Osteoblast (primary cell): Measurements from ENCODE around the gene KCNQ4. TPM values are rescaled to one million over a fixed set of nuclear protein-coding genes. Genes with fewer than 3 reads are reported as not detected.

Experiments used
- DNase-seq: peaks from one replicate; pipeline ENCODE4 v3.0.0; 2011; ENCODE audit warnings: low spot score, mixed read lengths; ENCODE audit not compliant: insufficient read length; ENCODE audit errors: missing footprints
- H2AFZ ChIP-seq: 2 replicates; pipeline ENCODE4 v1.6.0; 2011; ENCODE audit warnings: mild to moderate bottlenecking, low read length
- H3K27ac ChIP-seq: 2 replicates; pipeline ENCODE4 v1.5.1; 2011; ENCODE audit warnings: mild to moderate bottlenecking, low read depth, low read length, moderate library complexity
- H3K27me3 ChIP-seq: 2 replicates; pipeline ENCODE4 v1.6.0; 2012; ENCODE audit warnings: mild to moderate bottlenecking, control low read depth, inconsistent platforms, low read length, moderate library complexity; ENCODE audit not compliant: insufficient read depth
- H3K36me3 ChIP-seq: 2 replicates; pipeline ENCODE4 v1.5.1; 2011; ENCODE audit warnings: mild to moderate bottlenecking, low read length, control low read depth, moderate library complexity; ENCODE audit not compliant: insufficient read depth
- H3K4me1 ChIP-seq: 2 replicates; pipeline ENCODE4 v1.5.1; 2011; ENCODE audit warnings: mild to moderate bottlenecking, low read length, control low read depth, moderate library complexity; ENCODE audit not compliant: insufficient read depth
- H3K4me2 ChIP-seq: 2 replicates; pipeline ENCODE4 v1.6.0; 2011; ENCODE audit warnings: mild to moderate bottlenecking, low read length; ENCODE audit not compliant: insufficient read depth
- H3K4me3 ChIP-seq: fragments of 200-600 bp; sonication (generic); 3 replicates; pipeline ENCODE4 v1.5.1; 2012; ENCODE audit warnings: mild to moderate bottlenecking, low read length, inconsistent platforms; ENCODE audit not compliant: insufficient read depth
- H3K79me2 ChIP-seq: 2 replicates; pipeline ENCODE4 v1.6.0; 2012; ENCODE audit warnings: mild to moderate bottlenecking, low read length, control low read depth, inconsistent platforms; ENCODE audit not compliant: insufficient read depth
- H3K9me3 ChIP-seq: 2 replicates; pipeline ENCODE4 v1.5.1; 2011; ENCODE audit warnings: low read depth, low read length, control low read depth
- H4K20me1 ChIP-seq: 2 replicates; pipeline ENCODE4 v1.6.0; 2012; ENCODE audit warnings: mild to moderate bottlenecking, low read length, control low read depth; ENCODE audit not compliant: insufficient read depth
- CTCF ChIP-seq: IDR thresholded peaks from 2 replicates; pipeline ENCODE4 v1.5.1; 2011; ENCODE audit warnings: mild to moderate bottlenecking, low read depth, low read length, moderate library complexity; ENCODE audit errors: extremely low read depth
- total RNA-seq: library from RNA; depleted of rRNA; stranded (reverse); fragments of >200 nt; gene quantifications from 2 replicates; pipeline ENCODE4 v1.2.3, GENCODE V29; 2012

Gene KCNQ4
- total RNA-seq, 1 donor: not detected

- no peaks in the 10 kb centered on the region for H3K9me3 ChIP-seq
- no peak overlapping the region for H3K4me2 ChIP-seq
- no peaks in the 10 kb centered on the region for H3K79me2 ChIP-seq
- no peak overlapping the region for H2AFZ ChIP-seq
- no peak for TF ChIP-seq CTCF
- H3K27ac ChIP-seq: no peak overlapping the region
- H3K36me3 ChIP-seq: no peaks in the 10 kb centered on the region
- H3K4me1 ChIP-seq: no peaks in the 10 kb centered on the region
- DNase-seq: no peak
- H4K20me1 ChIP-seq: no peaks in the 10 kb centered on the region
- H3K4me3 ChIP-seq: no peak overlapping the region
- H3K27me3 ChIP-seq: no peaks in the 10 kb centered on the region
Measured at GRCh38 chr1:40851643-40852042, 68.1 kb downstream of the KCNQ4 start.

GRCh38 chr1:40853113-40853884 is 69.7 kb downstream of the KCNQ4 start:
- Histone ChIP-seq H3K4me3 (no peak overlapping the region), H3K27me3 (no peaks in the 10 kb centered on the region), H4K20me1 (no peaks in the 10 kb centered on the region), H3K27ac (no peak overlapping the region), H2AFZ (no peak overlapping the region), H3K4me1 (no peaks in the 10 kb centered on the region), H3K4me2 (no peak overlapping the region), H3K36me3 (no peaks in the 10 kb centered on the region), H3K79me2 (no peaks in the 10 kb centered on the region), H3K9me3 (no peaks in the 10 kb centered on the region)
- no peak for TF ChIP-seq CTCF
- DNase-seq: no peak

GRCh38 chr1:40853885-40854170 is 70.2 kb downstream of the KCNQ4 start:
- no peak overlapping the region for H2AFZ ChIP-seq
- no peak overlapping the region for H3K4me3 ChIP-seq
- no peaks in the 10 kb centered on the region for H3K9me3 ChIP-seq
- H3K27me3 ChIP-seq: no peaks in the 10 kb centered on the region
- H3K36me3 ChIP-seq: no peaks in the 10 kb centered on the region
- no peak overlapping the region for H3K4me2 ChIP-seq
- H3K4me1 ChIP-seq: no peaks in the 10 kb centered on the region
- TF ChIP-seq CTCF: no peak
- H3K79me2 ChIP-seq: no peaks in the 10 kb centered on the region
- DNase-seq: no peak
- no peak overlapping the region for H3K27ac ChIP-seq
- no peaks in the 10 kb centered on the region for H4K20me1 ChIP-seq

- Histone ChIP-seq H4K20me1 (no peaks in the 10 kb centered on the region), H3K27me3 (no peaks in the 10 kb centered on the region), H3K9me3 (no peaks in the 10 kb centered on the region), H3K4me3 (no peak overlapping the region), H3K4me2 (no peak overlapping the region), H3K4me1 (no peaks in the 10 kb centered on the region), H3K79me2 (no peaks in the 10 kb centered on the region), H3K27ac (no peak overlapping the region), H2AFZ (no peak overlapping the region), H3K36me3 (no peaks in the 10 kb centered on the region)
- DNase-seq: no peak
- peak; percentile 30 for TF ChIP-seq CTCF
Measured at GRCh38 chr1:40855513-40855912, 71.9 kb downstream of the KCNQ4 start.
